ENCODE results near the gene HAPSTR1.
"Not testable (repeated sequence)": the region's sequence is repeated elsewhere in the genome, so short reads cannot be mapped to it uniquely, and the experiment has no call there.

The HAPSTR1 gene

GRCh38 chr16:9077091-9077809 lies 14.2 kb upstream of the HAPSTR1 start:
- no peak for TF ChIP-seq CTCF (conservative IDR thresholded peaks at IDR 0.05; ENCODE audit: low read depth)
- ChIA-PET POLR2A (ENCODE audit: low non-redundant PET) (no interaction called here), CTCF (interaction anchor here (0.6 to 0.8 kb wide), 5 partner anchors 27 to 302 kb away, joined by 3 read pairs; no protein-coding TSS in a partner anchor)
- peak overlapping the region; percentile 71 for H3K27ac ChIP-seq
- DNase-seq (ENCODE audit: low spot score) = peak; percentile 59

GRCh38 chr16:9078467-9079429 lies 12.7 kb upstream of the HAPSTR1 start:
- POLR2A ChIA-PET (ENCODE audit: low non-redundant PET) = interaction anchor here (0.6 to 0.7 kb wide), 2 partner anchors 30 to 41 kb away, joined by 3 read pairs; no protein-coding TSS in a partner anchor
- H3K27ac ChIP-seq = not testable (repeated sequence)
- peak; percentile 85 for DNase-seq (ENCODE audit: low spot score)
- CTCF ChIA-PET = interaction anchor here (0.8 to 0.9 kb wide), 2 partner anchors 10 to 28 kb away, joined by 3 to 6 read pairs; no protein-coding TSS in a partner anchor

- CTCF ChIA-PET = interaction anchor here (0.9 kb wide), 1 partner anchor 10 kb away, joined by 6 read pairs; no protein-coding TSS in a partner anchor
- no peak for DNase-seq (ENCODE audit: low spot score)
- POLR2A ChIA-PET (ENCODE audit: low non-redundant PET) = interaction anchor here (0.6 to 0.7 kb wide), 2 partner anchors 31 to 41 kb away, joined by 3 read pairs; no protein-coding TSS in a partner anchor
- no peak overlapping the region for H3K27ac ChIP-seq
- TF ChIP-seq CTCF (conservative IDR thresholded peaks at IDR 0.05; ENCODE audit: low read depth) = no peak
Measured at GRCh38 chr16:9079430-9079812, 12.0 kb upstream of the HAPSTR1 start.

- POLR2A ChIA-PET (ENCODE audit: low non-redundant PET) = no interaction called here
- DNase-seq (ENCODE audit: low spot score) = no peak
- CTCF ChIA-PET = interaction anchor here (0.7 kb wide), 1 partner anchor 78 kb away, joined by 5 read pairs; no protein-coding TSS in a partner anchor
- no peak for TF ChIP-seq CTCF (conservative IDR thresholded peaks at IDR 0.05; ENCODE audit: low read depth)
- peak overlapping the region; percentile 44 for H3K27ac ChIP-seq
Measured at GRCh38 chr16:9081158-9081557, 10.3 kb upstream of the HAPSTR1 start.

- no peak for DNase-seq (ENCODE audit: low spot score)
- ChIA-PET CTCF (interaction anchor here (0.7 kb wide), 1 partner anchor 79 kb away, joined by 5 read pairs; no protein-coding TSS in a partner anchor), POLR2A (ENCODE audit: low non-redundant PET) (no interaction called here)
- TF ChIP-seq CTCF (conservative IDR thresholded peaks at IDR 0.05; ENCODE audit: low read depth) = no peak
- H3K27ac ChIP-seq = peak overlapping the region; percentile 44
Measured at GRCh38 chr16:9081843-9082242, 9.6 kb upstream of the HAPSTR1 start.

- DNase-seq (ENCODE audit: low spot score) = no peak
- ChIA-PET CTCF (no interaction called here), POLR2A (ENCODE audit: low non-redundant PET) (no interaction called here)
- no peak for TF ChIP-seq CTCF (conservative IDR thresholded peaks at IDR 0.05; ENCODE audit: low read depth)
- H3K27ac ChIP-seq = no peak overlapping the region
Measured at GRCh38 chr16:9082422-9082821, 9.0 kb upstream of the HAPSTR1 start.

GRCh38 chr16:9087733-9088132 lies 3.7 kb upstream of the HAPSTR1 start:
- POLR2A ChIA-PET (ENCODE audit: low non-redundant PET); DNase-seq (ENCODE audit: low spot score); H3K27ac ChIP-seq; CTCF ChIA-PET: not testable (repeated sequence)
